Glutamatergic neuron (in vitro differentiated cells): ENCODE measurements around the gene RADIL. TPM values are rescaled to one million over a fixed set of nuclear protein-coding genes. Genes with fewer than 3 reads are reported as not detected.

Experiments used
- DNase-seq: peaks from one replicate; pipeline ENCODE4 v3.0.0; 2022
- H3K27ac Mint-ChIP-seq: one replicate; pipeline ENCODE4 v1.8.0; 2020; ENCODE audit warnings: mild to moderate bottlenecking, mixed read lengths, inconsistent platforms; ENCODE audit not compliant: unreplicated experiment
- H3K27me3 Mint-ChIP-seq: one replicate; pipeline ENCODE4 v1.8.0; 2020; ENCODE audit warnings: mild to moderate bottlenecking, moderate library complexity, mixed read lengths, inconsistent platforms; ENCODE audit not compliant: unreplicated experiment
- H3K36me3 Mint-ChIP-seq: one replicate; pipeline ENCODE4 v1.8.0; 2020; ENCODE audit warnings: mild to moderate bottlenecking, mixed read lengths, inconsistent platforms; ENCODE audit not compliant: unreplicated experiment
- H3K4me1 Mint-ChIP-seq: one replicate; pipeline ENCODE4 v1.8.0; 2020; ENCODE audit warnings: mild to moderate bottlenecking, low read depth, mixed read lengths, inconsistent platforms; ENCODE audit not compliant: unreplicated experiment
- H3K4me3 Mint-ChIP-seq: one replicate; pipeline ENCODE4 v1.8.0; 2020; ENCODE audit warnings: mild to moderate bottlenecking, mixed read lengths, inconsistent platforms; ENCODE audit not compliant: unreplicated experiment
- H3K9me3 Mint-ChIP-seq: one replicate; pipeline ENCODE4 v1.8.0; 2020; ENCODE audit warnings: mild to moderate bottlenecking, moderate library complexity, mixed read lengths, inconsistent platforms; ENCODE audit not compliant: unreplicated experiment
- total RNA-seq: library from RNA; stranded (reverse); fragmentation: NEBNext Ultra II Directional; extraction: Animal tissue kit (Norgen Biotek cat#: 25700); gene quantifications from one replicate; pipeline ENCODE4 v1.2.1, GENCODE V29; 2021; ENCODE audit not compliant: unreplicated experiment
- TF ChIP-seq, protein P1 (sequence below): fragments of 200-600 bp; sonication (generic); IDR thresholded peaks from one replicate; pipeline ENCODE4 v1.5.0; 2021; ENCODE audit not compliant: partially characterized antibody, unreplicated experiment

The RADIL gene
- total RNA-seq, 1 donor from 2014 or later: 31.3 TPM

DNA sequence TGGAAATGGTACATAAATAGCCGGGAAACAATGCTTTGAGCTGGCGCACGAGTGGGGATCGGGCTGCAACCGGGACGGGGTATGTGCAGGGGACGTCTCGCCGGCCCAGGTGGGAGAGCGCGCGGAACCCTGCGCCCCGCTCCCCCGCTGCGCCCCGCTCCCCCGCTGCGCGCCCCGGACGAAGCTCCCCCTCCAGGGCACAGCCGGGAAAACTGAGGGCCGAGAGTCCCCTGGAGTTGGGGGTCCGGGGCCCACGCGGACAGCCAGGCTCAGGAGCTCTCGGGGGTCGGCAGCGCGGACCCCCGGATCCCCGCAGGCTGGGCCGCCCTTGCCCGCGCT lies 514 bp downstream of the RADIL start:
- Mint-ChIP-seq H3K4me1 (peaks cover 7% of the 10 kb centered on the region), H3K27me3 (peaks cover 6% of the 10 kb centered on the region), H3K27ac (peak overlapping the region; percentile 96), H3K9me3 (peaks cover 10% of the 10 kb centered on the region), H3K36me3 (no peaks in the 10 kb centered on the region), H3K4me3 (peak overlapping the region; percentile 90)
- TF ChIP-seq, protein P1, sequence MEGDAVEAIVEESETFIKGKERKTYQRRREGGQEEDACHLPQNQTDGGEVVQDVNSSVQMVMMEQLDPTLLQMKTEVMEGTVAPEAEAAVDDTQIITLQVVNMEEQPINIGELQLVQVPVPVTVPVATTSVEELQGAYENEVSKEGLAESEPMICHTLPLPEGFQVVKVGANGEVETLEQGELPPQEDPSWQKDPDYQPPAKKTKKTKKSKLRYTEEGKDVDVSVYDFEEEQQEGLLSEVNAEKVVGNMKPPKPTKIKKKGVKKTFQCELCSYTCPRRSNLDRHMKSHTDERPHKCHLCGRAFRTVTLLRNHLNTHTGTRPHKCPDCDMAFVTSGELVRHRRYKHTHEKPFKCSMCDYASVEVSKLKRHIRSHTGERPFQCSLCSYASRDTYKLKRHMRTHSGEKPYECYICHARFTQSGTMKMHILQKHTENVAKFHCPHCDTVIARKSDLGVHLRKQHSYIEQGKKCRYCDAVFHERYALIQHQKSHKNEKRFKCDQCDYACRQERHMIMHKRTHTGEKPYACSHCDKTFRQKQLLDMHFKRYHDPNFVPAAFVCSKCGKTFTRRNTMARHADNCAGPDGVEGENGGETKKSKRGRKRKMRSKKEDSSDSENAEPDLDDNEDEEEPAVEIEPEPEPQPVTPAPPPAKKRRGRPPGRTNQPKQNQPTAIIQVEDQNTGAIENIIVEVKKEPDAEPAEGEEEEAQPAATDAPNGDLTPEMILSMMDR: no peak
- DNase-seq: no peak

DNA sequence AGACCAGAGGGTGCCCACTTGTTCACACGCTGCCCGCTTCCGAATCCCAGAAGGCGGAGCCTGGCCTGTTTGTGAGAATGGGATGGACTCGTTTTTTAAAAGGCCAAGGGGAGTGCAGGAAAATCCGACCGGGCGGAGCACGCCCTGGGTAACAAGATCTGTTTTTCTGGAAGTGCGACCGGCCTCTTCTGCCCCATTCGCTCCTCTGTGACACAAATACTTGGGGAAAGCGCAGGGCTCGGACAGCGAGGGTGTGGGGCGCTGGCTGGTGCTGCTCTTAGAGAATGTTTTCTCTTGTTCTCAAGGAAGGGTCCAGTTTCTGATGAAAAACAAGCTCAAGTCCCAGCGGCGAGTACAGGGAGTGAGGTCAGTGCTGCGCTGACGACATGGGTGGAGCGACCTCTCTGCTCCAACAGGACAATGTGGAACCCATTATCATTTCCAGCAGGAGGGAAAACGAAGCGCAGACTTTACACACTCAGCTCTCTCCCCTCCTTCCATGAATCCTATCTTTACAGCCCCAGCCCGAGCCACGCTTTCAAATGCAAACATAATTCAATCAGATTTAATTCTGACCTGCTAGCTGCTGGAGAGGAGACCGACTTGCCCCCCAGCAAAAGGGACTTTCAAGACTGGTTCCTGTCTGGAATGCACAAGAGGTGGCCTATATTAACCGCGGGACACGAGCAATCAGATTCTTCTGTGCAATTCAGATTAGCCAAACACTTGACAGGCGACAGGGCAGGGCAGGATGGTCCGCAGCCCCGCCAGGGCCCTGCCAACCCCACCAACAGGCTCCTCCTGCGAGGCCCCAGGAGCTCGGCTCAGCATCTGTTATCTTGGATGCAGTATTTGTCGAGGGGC lies 1.1 kb downstream of the RADIL start:
- TF ChIP-seq, protein P1: peak; percentile 20
- H3K27ac Mint-ChIP-seq: peak overlapping the region; percentile 96
- peaks cover 6% of the 10 kb centered on the region for H3K27me3 Mint-ChIP-seq
- H3K36me3 Mint-ChIP-seq: no peaks in the 10 kb centered on the region
- H3K9me3 Mint-ChIP-seq: peaks cover 11% of the 10 kb centered on the region
- H3K4me3 Mint-ChIP-seq: peak overlapping the region; percentile 90
- peak; percentile 71 for DNase-seq
- peaks cover 7% of the 10 kb centered on the region for H3K4me1 Mint-ChIP-seq

DNA sequence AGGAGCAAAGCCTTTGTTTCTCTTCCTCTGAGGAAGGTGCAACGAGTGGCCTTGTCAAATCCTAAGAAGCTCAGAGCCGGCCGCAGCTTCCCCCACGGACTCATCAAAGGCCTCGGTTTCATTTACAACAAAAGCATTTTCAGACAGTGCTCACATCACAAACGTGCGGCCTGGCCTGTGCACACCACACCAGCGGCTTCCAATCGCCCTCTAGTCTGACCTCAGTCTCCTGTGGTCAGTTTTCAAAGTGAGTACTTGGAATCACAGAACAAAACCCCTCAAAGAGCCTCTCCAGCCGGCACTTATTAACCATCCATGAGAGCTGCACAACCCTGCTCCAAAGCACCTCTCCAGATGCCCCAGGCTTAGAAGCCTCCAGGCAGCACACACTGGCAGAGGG lies 3.3 kb downstream of the RADIL start:
- no peak for DNase-seq
- peaks cover 6% of the 10 kb centered on the region for H3K27me3 Mint-ChIP-seq
- H3K36me3 Mint-ChIP-seq: no peaks in the 10 kb centered on the region

DNA sequence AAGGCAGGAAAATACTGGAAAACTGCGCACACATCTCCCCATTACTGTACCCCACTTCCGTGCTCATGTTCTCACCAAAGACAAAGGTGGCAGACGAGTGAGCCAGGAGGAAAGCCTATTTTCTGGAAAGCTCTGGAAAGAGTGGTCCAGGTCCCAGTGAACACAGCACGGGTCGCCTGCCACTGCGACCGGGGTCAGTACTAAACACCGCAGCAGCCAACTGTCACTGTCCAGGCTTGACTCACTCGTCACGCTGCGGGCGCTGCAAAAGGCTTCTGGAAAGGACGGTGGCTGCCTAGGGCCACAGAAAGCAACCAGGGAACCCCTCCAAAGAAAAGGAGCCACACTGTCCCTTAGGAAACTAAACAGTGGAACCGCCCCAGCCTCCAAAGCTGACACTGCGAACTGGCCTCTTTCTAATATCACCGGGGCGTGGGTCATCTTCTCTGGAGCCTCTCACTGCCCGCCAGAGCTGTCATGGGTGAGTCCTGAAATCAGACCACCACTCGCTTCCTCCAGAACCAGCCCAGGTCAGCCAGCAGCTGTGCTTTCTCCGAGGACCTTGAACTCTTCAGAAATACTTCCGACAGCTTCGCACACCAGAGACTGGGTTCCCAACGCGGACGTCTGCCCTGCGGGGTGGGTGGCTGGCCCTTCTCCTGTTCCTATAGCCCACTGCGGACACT lies 4.0 kb downstream of the RADIL start:
- peaks cover 10% of the 10 kb centered on the region for H3K9me3 Mint-ChIP-seq
- H3K4me3 Mint-ChIP-seq: no peak overlapping the region
- TF ChIP-seq, protein P1: no peak
- no peak overlapping the region for H3K27ac Mint-ChIP-seq
- peaks cover 6% of the 10 kb centered on the region for H3K27me3 Mint-ChIP-seq
- H3K4me1 Mint-ChIP-seq: peaks cover 7% of the 10 kb centered on the region
- H3K36me3 Mint-ChIP-seq: no peaks in the 10 kb centered on the region
- no peak for DNase-seq

More for the DNA sequence above, 3.3 kb downstream of the RADIL start:
- Mint-ChIP-seq H3K9me3 (peaks cover 11% of the 10 kb centered on the region), H3K4me3 (peak overlapping the region; percentile 77), H3K4me1 (peaks cover 7% of the 10 kb centered on the region), H3K27ac (no peak overlapping the region)
- TF ChIP-seq, protein P1: no peak
